ENCODE measurements around the gene TP73. TPM values are rescaled to one million over a fixed set of nuclear protein-coding genes. Genes with fewer than 3 reads are reported as not detected.

Gene TP73
- total RNA-seq, 1 experiment from 2014 or later = 0.54 TPM

DNA sequence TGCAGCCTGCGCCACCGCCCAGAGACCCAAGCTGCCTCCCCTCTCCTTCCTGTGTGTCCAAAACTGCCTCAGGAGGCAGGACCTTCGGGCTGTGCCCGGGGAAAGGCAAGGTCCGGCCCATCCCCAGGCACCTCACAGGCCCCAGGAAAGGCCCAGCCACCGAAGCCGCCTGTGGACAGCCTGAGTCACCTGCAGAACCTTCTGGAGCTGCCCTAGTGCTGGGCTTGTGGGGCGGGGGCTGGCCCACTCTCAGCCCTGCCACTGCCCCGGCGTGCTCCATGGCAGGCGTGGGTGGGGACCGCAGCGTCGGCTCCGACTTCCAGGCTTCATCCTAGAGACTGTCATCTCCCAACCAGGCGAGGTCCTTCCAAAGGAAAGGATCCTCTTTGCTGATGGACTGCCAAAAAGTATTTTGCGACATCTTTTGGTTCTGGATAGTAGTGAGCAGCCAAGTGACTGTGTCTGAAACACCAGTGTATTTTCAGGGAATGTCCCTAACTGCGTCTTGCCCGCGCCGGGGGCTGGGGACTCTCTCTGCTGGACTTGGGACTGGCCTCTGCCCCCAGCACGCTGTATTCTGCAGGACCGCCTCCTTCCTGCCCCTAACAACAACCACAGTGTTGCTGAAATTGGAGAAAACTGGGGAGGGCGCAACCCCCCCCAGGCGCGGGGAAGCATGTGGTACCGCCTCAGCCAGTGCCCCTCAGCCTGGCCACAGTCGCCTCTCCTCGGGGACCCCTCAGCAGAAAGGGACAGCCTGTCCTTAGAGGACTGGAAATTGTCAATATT, 81.0 kb downstream of the TP73 start:
- Mint-ChIP-seq H3K36me3 (ENCODE audit: insufficient read depth, unreplicated experiment) (no peaks in the 10 kb centered on the region), H3K4me3 (ENCODE audit: low read depth, unreplicated experiment) (no peak overlapping the region), H3K27ac (ENCODE audit: unreplicated experiment) (no peak overlapping the region), H3K4me1 (ENCODE audit: low read depth, unreplicated experiment) (no peaks in the 10 kb centered on the region), H3K9me3 (ENCODE audit: low read depth, unreplicated experiment) (no peaks in the 10 kb centered on the region), H3K27me3 (ENCODE audit: unreplicated experiment) (peaks cover 6% of the 10 kb centered on the region)
- CTCF ChIA-PET = no interaction called here
- intact Hi-C loops (cut with micrococcal nuclease; ENCODE audit: unreplicated experiment) = no loop called here
- no peak for DNase-seq
- TF ChIP-seq CTCF (IDR thresholded peaks at IDR 0.05; ENCODE audit: unreplicated experiment) = no peak
- BruUV-seq (replicated peaks) = no TSS peak

DNA sequence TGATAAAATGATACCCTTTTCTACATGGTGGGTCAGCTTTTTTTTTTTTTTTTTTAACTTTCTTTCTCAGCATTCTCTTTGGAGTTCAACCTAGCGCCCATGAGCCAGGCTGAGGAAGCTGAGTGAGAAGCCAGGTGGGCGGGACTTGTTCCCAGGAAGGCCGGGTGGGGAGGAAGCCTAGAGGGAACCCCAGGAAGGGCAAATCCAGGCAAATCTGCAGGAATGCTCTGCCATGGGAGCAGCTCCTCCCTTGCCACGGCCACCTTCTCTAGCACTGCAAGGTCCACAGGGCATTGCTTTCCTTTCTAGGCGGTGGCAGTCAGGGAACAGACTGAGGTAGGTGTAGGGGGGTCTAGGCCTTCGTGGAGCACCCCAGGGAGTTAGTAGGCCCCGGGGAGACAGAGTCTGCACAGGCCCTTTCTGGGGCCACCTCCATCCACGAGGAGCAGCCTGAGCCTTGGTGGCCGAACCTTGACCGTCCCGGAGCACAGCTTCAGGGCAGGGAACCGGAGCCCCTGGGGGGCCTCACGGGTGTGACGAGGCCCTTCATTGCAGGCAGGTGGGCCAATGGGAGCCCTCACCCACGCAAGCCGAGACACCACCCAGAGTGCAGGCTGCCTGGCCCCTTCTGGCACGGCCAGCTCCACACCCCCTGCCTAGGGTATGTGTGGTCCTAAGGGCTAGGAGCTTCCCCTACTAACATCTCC, 81.7 kb downstream of the TP73 start:
- H3K27me3 Mint-ChIP-seq (ENCODE audit: unreplicated experiment) = no peaks in the 10 kb centered on the region
- H3K9me3 Mint-ChIP-seq (ENCODE audit: low read depth, unreplicated experiment) = no peaks in the 10 kb centered on the region
- CTCF ChIA-PET = no interaction called here
- no peak for DNase-seq
- BruUV-seq (replicated peaks) = no TSS peak
- intact Hi-C loops (cut with micrococcal nuclease; ENCODE audit: unreplicated experiment) = no loop called here
- no peaks in the 10 kb centered on the region for H3K36me3 Mint-ChIP-seq (ENCODE audit: insufficient read depth, unreplicated experiment)
- no peak for TF ChIP-seq CTCF (IDR thresholded peaks at IDR 0.05; ENCODE audit: unreplicated experiment)
- no peaks in the 10 kb centered on the region for H3K4me1 Mint-ChIP-seq (ENCODE audit: low read depth, unreplicated experiment)
- no peak overlapping the region for H3K27ac Mint-ChIP-seq (ENCODE audit: unreplicated experiment)
- no peak overlapping the region for H3K4me3 Mint-ChIP-seq (ENCODE audit: low read depth, unreplicated experiment)

DNA sequence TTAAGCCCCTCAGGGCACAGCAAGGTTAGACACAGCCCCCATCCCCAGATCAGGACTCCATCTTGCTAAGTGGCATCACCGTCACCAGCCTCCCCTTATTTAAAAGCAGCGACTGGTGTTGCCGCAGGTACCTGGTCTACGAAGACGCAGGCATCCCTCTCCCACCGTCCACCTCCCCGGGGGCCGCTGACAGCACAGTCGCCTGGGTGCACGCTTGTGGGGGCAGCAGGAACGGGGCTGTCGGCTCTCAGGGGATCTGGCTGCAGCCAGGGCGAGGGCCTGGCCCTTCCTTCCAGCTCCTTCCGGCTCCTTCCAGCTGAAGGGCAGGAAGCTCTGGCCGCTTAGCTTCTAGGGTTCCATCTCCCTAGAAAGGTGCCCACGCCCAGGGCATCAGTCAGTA, 82.3 kb downstream of the TP73 start:
- no peak for DNase-seq
- CTCF ChIA-PET = no interaction called here

GRCh38 chr1:3735027-3735681, 82.8 kb downstream of the TP73 start:
- CTCF ChIA-PET = no interaction called here
- intact Hi-C loops (cut with micrococcal nuclease; ENCODE audit: unreplicated experiment) = no loop called here

More for the DNA sequence above, 82.3 kb downstream of the TP73 start:
- no peaks in the 10 kb centered on the region for H3K4me1 Mint-ChIP-seq (ENCODE audit: low read depth, unreplicated experiment)
- H3K4me3 Mint-ChIP-seq (ENCODE audit: low read depth, unreplicated experiment) = no peak overlapping the region
- no peak for TF ChIP-seq CTCF (IDR thresholded peaks at IDR 0.05; ENCODE audit: unreplicated experiment)
- BruUV-seq (replicated peaks) = no TSS peak
- intact Hi-C loops (cut with micrococcal nuclease; ENCODE audit: unreplicated experiment) = no loop called here
- no peak overlapping the region for H3K27ac Mint-ChIP-seq (ENCODE audit: unreplicated experiment)
- H3K9me3 Mint-ChIP-seq (ENCODE audit: low read depth, unreplicated experiment) = no peaks in the 10 kb centered on the region
- no peaks in the 10 kb centered on the region for H3K27me3 Mint-ChIP-seq (ENCODE audit: unreplicated experiment)
- no peaks in the 10 kb centered on the region for H3K36me3 Mint-ChIP-seq (ENCODE audit: insufficient read depth, unreplicated experiment)

More at GRCh38 chr1:3735027-3735681, 82.8 kb downstream of the TP73 start:
- Mint-ChIP-seq H3K4me1 (ENCODE audit: low read depth, unreplicated experiment) (no peaks in the 10 kb centered on the region), H3K27me3 (ENCODE audit: unreplicated experiment) (no peaks in the 10 kb centered on the region), H3K27ac (ENCODE audit: unreplicated experiment) (no peak overlapping the region), H3K9me3 (ENCODE audit: low read depth, unreplicated experiment) (no peaks in the 10 kb centered on the region), H3K36me3 (ENCODE audit: insufficient read depth, unreplicated experiment) (no peaks in the 10 kb centered on the region), H3K4me3 (ENCODE audit: low read depth, unreplicated experiment) (no peak overlapping the region)
- no peak for TF ChIP-seq CTCF (IDR thresholded peaks at IDR 0.05; ENCODE audit: unreplicated experiment)
- no TSS peak for BruUV-seq (replicated peaks)
- no peak for DNase-seq
